Medulla oblongata (tissue), 1 donor: ENCODE measurements around the gene PCNP.
"Not testable (repeated sequence)": the region's sequence is repeated elsewhere in the genome, so short reads cannot be mapped to it uniquely, and the experiment has no call there.

Source experiments
- DNase-seq: peaks from one replicate; pipeline ENCODE4 v3.0.0-alpha.2; 2015; ENCODE audit errors: extremely low spot score

The PCNP gene, protein sequence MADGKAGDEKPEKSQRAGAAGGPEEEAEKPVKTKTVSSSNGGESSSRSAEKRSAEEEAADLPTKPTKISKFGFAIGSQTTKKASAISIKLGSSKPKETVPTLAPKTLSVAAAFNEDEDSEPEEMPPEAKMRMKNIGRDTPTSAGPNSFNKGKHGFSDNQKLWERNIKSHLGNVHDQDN

DNA sequence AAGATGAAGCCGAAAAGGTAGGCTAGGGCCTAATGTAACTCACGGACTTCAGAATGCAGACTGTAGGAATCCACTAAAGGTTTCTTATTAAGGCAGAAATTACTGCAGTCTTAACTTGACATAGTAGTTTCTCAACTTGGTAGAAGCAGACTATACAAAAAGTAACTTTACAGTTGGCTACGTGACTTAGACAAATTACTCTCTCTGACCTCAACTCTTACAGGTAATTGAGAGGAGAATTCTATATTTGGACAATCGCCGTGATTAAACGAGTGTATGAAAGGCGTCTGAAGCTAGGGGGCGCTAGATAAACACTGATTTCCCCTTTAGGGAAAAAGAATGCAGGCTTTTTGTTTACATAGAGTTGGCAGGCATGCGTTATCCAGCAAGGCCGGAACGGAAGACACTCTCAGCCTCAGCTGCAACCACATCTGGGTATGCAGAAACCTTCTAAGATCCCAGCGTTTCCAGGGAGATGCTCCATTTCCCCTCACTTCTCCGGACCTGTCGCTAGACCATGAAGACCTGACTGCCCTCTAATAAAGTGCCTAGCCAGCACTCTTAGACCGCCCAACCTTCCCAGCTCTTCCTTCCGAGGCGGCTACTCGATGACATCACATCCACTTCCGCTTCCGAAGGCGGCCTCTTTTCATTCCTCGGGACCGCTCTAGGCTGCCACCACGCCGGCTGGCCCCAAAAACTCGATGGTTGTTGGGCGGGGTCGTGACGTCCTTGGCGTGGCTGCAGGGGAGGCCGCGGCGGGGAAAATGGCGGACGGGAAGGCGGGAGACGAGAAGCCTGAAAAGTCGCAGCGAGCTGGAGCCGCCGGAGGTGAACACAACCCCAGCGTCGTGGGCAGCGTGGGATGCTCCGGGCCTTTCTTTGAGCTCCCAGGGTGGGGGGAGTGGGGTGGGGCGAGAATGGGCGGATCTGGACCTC lies at the start of gene PCNP:
Gene PCNP, plus strand, starts transcription at position 732 of the 939 bp plus-strand sequence. Its CDS starts 36 bp downstream, at position 768.
- DNase-seq = peak; percentile 99

DNA sequence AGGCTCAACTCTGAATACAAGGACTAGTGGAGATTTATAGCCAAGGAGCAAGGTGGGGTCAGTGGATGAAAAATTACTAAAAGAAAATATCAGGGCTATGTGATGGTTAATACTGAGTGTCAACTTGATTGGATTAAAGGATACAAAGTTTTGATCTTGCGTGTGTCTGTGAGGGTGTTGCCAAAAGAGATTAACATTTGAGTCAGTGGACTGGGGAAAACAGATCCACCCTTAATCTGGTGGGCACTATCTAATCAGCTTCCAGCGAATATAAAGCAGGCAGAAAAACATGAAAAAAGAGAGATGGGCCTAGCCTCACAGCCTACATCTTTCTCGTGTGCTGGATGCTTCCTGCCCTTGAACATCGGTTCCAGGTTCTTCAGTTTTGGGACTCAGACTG lies 46.5 kb upstream of the PCNP start:
- DNase-seq = no peak

- DNase-seq = no peak
Measured at GRCh38 chr3:101527906-101528305, 46.1 kb upstream of the PCNP start.

GRCh38 chr3:101529816-101530685 lies 43.9 kb upstream of the PCNP start:
- no peak for DNase-seq

DNA sequence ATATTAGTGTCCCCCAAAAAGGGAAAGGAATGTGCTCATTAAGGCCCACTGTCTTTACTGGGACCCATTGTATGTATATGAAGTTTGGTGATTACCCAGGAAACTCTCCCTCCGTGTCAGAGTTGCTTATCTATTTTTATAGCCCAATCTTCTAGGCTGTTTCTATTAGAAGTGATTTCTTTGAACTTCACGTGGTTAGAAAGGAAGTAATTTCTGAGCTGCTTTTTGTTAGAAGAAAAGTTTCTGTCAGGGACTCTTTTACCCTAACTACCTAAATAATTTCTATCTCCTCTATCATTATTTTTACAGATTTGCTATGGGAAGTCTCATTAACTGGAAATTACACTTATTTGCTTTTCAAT lies 43.3 kb upstream of the PCNP start:
- DNase-seq = no peak

- DNase-seq = no peak
Measured at GRCh38 chr3:101531473-101532086, 42.4 kb upstream of the PCNP start.

GRCh38 chr3:101532783-101533602 lies 41.0 kb upstream of the PCNP start:
- DNase-seq = no peak

- DNase-seq = no peak
Measured at GRCh38 chr3:101533603-101533968, 40.4 kb upstream of the PCNP start.

- no peak for DNase-seq
Measured at GRCh38 chr3:101535221-101535620, 38.8 kb upstream of the PCNP start.

- no peak for DNase-seq
Measured at GRCh38 chr3:101536266-101536665, 37.7 kb upstream of the PCNP start.

GRCh38 chr3:101536955-101537354 lies 37.0 kb upstream of the PCNP start:
- not testable (repeated sequence) for DNase-seq

DNA sequence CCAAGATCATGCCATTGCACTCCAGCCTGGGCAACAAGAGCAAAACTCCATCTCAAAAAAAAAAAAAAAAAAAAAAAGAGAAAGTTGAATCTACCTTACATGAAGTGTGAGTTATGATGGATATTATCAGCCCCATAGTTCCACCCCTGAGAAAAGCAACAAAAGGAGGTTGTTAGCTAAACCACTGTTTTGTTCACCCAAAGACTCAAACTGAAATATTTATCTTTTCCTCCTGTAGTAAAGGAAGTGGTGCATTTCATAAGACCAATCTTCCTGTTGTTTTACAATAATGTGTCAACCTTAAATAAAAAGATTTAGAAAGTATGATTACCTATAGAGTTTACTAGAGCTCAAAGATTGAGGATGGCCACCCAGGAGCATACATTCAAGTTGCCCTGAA lies 31.0 kb upstream of the PCNP start:
- no peak for DNase-seq

DNA sequence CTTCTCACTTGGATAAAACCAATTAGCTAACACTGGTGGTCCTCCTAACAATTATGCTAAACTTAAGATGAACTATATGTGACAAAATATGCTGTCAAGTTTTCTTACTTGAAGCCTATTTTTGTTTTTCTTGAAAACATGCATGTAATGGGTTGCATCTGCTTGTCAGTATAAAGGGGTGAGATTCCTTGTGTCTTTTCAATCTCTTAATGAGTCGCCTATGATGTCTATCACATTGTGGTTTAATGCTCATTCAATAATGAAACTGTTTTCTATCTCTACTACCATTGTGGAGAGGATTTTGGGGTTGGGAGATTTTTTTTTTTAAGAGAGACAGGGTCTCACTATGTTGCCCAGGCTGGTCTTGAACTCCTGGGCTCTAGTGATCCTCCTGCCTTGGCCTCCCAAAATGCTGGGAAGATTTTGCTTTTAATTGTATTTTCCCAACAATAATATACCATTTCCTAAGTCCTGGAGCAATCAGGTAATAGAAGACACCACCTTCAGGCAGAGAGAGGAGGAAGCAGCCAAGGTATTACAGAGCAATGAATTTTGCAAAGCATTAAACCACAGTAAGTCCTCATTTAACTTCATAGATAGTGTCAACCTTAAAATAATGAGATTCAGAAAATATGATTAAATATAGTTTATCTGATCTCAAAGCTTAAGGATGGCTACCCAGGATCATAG lies 29.7 kb upstream of the PCNP start:
- no peak for DNase-seq

GRCh38 chr3:101548527-101549105 lies 25.4 kb upstream of the PCNP start:
- no peak for DNase-seq

DNA sequence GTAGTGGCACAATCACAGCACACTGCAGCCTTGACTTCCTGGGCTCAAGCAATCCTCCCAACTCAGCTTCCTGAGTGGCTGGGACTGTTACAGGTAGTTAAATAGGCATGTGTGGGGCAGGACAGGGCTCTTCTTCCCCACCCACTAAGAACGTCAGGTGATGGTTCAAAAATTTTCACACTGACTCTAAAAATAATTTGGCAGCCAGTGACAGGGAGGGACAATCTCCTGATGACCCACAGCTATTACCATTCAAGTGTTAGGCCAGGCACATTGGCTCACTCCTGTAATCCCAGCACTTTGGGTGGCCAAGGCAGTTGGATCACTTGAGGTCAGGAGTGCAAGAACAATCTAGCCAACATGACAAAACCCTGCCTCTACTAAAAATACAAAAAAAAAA lies 24.5 kb upstream of the PCNP start:
- no peak for DNase-seq

DNA sequence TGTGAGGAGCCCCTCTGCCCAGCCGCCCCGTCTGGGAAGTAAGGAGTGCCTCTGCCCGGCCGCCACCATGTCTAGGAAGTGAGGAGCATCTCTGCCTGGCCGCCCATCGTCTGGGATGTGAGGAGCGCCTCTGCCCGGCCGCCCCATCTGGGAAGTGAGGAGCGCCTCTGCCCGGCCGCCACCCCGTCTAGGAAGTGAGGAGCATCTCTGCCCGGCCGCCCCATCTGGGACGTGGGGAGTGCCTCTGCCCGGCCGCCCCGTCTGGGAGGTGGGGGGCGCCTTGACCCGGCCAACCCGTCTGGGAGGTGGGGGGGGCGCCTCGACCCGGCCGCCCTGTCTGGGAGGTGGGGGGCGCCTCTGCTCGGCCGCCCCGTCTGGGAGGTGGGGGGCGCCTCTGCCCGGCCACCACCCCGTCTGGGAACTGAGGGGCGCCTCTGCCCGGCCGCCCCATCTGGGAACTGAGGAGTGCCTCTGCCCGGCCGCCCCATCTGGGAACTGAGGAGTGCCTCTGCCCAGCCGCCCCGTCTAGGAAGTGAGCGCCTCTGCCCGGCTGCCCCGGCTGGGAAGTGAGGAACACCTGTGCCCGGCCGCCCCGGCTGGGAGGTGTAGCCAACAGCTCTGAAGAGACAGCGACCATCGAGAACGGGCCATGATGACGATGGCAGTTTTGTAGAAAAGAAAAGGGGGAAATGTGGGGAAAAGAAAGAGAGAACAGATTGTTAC lies 22.5 kb upstream of the PCNP start:
- not testable (repeated sequence) for DNase-seq

DNA sequence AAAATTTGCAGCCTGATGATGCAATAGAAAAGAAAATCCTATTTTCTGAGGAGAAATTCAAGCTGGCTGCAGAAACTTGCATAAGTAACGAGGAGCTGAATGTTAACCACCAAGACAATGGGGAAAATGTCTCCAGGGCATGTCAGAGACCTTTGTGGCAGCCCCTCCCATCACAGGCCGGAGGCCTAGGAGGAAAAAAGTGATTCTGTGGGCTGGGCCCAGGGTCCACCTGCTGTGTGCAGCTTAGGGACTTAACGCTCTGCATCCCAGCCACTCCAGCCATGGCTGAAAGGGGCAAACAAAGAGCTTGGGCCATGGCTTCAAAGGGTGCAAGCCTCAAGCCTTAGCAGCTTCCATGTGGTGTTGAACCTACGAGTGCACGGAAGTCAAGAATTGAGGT lies 20.6 kb upstream of the PCNP start:
- not testable (repeated sequence) for DNase-seq

- no peak for DNase-seq
Measured at GRCh38 chr3:101556064-101556463, 17.9 kb upstream of the PCNP start.

- DNase-seq = peak; percentile 94
Measured at GRCh38 chr3:101561630-101562328, 12.2 kb upstream of the PCNP start, which contains the start of gene TRMT10C. TSS of gene TRMT10C (plus strand) at chr3:101561868. CDS start at chr3:101564782, 2,914 bp downstream.
